Breast epithelium (tissue), 3 donors: ENCODE data around the gene KIAA0753.

Experiments used
- POLR2A ChIP-seq: fragments of 450-650 bp; IDR thresholded peaks from one replicate; pipeline ENCODE4 v1.6.1; 2016; ENCODE audit warnings: antibody characterized with exemption, mild to moderate bottlenecking, moderate library complexity
- POLR2AphosphoS5 ChIP-seq, 3 donors: sonication (generic); formaldehyde crosslinking; IDR thresholded peaks; one replicate each; pipeline ENCODE4 v1.6.1; 2017; ENCODE audit warnings: antibody characterized with exemption in 3 of 3

DNA sequence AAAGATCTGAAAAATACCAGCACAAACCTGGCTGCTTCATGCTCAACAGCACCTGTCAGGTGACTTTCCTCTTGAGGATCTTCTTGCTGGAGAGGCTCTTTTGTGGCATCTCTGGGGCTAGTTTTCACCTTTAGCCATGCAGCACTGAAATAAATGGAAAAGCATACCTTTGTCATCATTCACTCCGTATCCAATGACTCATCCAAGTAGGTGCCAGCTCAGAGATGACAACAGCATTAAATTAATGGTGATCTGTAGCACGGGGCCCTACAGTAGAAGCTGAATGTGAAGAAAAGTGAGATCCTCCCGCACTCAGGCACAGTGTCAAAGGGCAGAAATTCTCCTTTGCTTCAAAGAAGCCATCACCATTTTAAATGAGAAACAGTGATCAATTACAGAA lies 32.2 kb downstream of the KIAA0753 start:
- TF ChIP-seq POLR2A (no peak), POLR2AphosphoS5 (IDR thresholded peaks at IDR 0.05) (no peak)
